Chondrocyte (in vitro differentiated cells): ENCODE measurements around the gene IMP3. TPM values are rescaled to one million over a fixed set of nuclear protein-coding genes. Genes with fewer than 3 reads are reported as not detected.

ENCODE experiments used
- DNase-seq: peaks from one replicate; pipeline ENCODE4 v3.0.0; 2021; ENCODE audit warnings: mixed read lengths, low spot score
- H3K27ac Mint-ChIP-seq: one replicate; pipeline ENCODE4 v1.8.0; 2021; ENCODE audit warnings: mild to moderate bottlenecking, moderate library complexity, mixed read lengths; ENCODE audit not compliant: unreplicated experiment
- H3K27me3 Mint-ChIP-seq: 2 replicates; pipeline ENCODE4 v1.8.0; 2021; ENCODE audit warnings: low read depth, mixed read lengths
- H3K36me3 Mint-ChIP-seq: 2 replicates; pipeline ENCODE4 v1.8.0; 2021; ENCODE audit warnings: low read depth, mixed read lengths
- H3K4me1 Mint-ChIP-seq: 2 replicates; pipeline ENCODE4 v1.8.0; 2021; ENCODE audit warnings: low read depth, mild to moderate bottlenecking, mixed read lengths
- H3K4me3 Mint-ChIP-seq: one replicate; pipeline ENCODE4 v1.8.0; 2021; ENCODE audit warnings: mild to moderate bottlenecking, moderate library complexity, mixed read lengths; ENCODE audit not compliant: unreplicated experiment
- H3K9me3 Mint-ChIP-seq: 2 replicates; pipeline ENCODE4 v1.8.0; 2021; ENCODE audit warnings: low read depth, mixed read lengths
- total RNA-seq: library from RNA; stranded (reverse); gene quantifications from 3 replicates; pipeline ENCODE4 v1.2.1, GENCODE V29; 2021
- TF ChIP-seq, protein P1 (sequence below): fragments of 200-600 bp; sonication (generic); IDR thresholded peaks from 2 replicates; pipeline ENCODE4 v1.5.0; 2021; ENCODE audit warnings: antibody characterized with exemption, mild to moderate bottlenecking, moderate library complexity

The IMP3 gene
- total RNA-seq, 1 donor from 2014 or later = 29.0 TPM

DNA sequence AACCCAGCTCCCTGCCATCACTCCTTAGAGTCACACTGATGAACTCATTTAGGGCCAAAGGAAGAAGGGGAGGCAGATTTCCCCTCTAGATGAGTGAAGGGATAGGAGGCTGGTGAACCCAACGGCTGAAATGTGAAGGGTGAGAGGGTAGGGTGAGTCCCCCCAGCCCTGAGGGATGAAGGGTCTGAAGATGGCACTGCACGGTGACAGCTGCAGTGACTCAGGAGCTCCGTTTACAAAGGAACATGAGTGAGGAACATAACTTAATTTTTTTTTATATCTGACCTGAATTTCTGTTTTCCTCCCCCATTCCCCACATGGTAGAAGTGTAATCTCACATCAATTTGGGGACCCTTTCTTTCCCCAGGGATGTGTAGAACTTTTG is 21.7 kb upstream of the IMP3 start:
- H3K27me3 Mint-ChIP-seq = no peaks in the 10 kb centered on the region
- peaks cover 7% of the 10 kb centered on the region for H3K36me3 Mint-ChIP-seq
- H3K4me3 Mint-ChIP-seq = no peak overlapping the region
- peaks cover 43% of the 10 kb centered on the region for H3K4me1 Mint-ChIP-seq
- no peak for DNase-seq
- peak overlapping the region; percentile 99 for H3K27ac Mint-ChIP-seq
- no peaks in the 10 kb centered on the region for H3K9me3 Mint-ChIP-seq
- TF ChIP-seq, protein P1, sequence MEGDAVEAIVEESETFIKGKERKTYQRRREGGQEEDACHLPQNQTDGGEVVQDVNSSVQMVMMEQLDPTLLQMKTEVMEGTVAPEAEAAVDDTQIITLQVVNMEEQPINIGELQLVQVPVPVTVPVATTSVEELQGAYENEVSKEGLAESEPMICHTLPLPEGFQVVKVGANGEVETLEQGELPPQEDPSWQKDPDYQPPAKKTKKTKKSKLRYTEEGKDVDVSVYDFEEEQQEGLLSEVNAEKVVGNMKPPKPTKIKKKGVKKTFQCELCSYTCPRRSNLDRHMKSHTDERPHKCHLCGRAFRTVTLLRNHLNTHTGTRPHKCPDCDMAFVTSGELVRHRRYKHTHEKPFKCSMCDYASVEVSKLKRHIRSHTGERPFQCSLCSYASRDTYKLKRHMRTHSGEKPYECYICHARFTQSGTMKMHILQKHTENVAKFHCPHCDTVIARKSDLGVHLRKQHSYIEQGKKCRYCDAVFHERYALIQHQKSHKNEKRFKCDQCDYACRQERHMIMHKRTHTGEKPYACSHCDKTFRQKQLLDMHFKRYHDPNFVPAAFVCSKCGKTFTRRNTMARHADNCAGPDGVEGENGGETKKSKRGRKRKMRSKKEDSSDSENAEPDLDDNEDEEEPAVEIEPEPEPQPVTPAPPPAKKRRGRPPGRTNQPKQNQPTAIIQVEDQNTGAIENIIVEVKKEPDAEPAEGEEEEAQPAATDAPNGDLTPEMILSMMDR = no peak

DNA sequence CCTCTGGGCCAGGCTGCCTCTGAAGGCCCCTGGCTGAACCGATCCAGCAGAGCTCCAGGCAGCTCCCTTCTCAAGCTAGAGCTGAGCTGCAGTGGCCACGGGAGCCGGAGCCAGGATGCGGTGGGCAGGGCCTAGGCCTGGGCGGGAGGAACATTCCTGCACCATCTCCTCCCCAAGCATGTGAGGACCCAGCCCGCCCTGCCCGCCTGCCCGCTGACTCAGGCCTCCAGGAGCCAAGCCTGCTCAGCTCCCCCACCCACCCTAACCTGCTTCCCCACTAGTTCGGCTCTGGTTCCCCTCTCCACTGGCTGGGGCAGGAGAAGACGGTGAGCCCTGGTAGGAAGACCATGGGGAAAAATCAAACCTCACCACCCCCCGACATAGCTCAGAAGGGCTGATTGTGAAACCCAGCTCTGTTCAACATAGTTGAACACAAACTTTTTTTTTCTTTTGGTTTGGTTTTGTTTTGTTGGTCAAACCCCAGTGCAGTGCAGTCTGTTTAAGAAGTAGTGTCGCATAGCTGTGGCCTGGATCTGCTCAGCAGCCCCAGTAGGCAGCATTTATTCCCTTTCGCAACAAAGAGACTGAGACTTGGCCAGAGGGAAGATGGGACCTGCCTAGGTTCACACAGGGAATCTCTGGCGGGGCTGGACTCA is 21.2 kb upstream of the IMP3 start:
- no peaks in the 10 kb centered on the region for H3K9me3 Mint-ChIP-seq
- TF ChIP-seq, protein P1 = no peak
- peak overlapping the region; percentile 48 for H3K4me3 Mint-ChIP-seq
- H3K27ac Mint-ChIP-seq = peak overlapping the region; percentile 99
- no peaks in the 10 kb centered on the region for H3K27me3 Mint-ChIP-seq
- peaks cover 7% of the 10 kb centered on the region for H3K36me3 Mint-ChIP-seq
- H3K4me1 Mint-ChIP-seq = peaks cover 41% of the 10 kb centered on the region
- peak; percentile 99 for DNase-seq

- Mint-ChIP-seq H3K36me3 (peaks cover 7% of the 10 kb centered on the region), H3K4me3 (no peak overlapping the region), H3K27me3 (no peaks in the 10 kb centered on the region), H3K9me3 (no peaks in the 10 kb centered on the region), H3K27ac (peak overlapping the region; percentile 99), H3K4me1 (peaks cover 36% of the 10 kb centered on the region)
- TF ChIP-seq, protein P1 = no peak
- DNase-seq = no peak
Observed at GRCh38 chr15:75659928-75660645, 20.1 kb upstream of the IMP3 start.

- Mint-ChIP-seq H3K36me3 (peaks cover 7% of the 10 kb centered on the region), H3K27ac (peak overlapping the region; percentile 74), H3K27me3 (no peaks in the 10 kb centered on the region), H3K4me1 (peaks cover 45% of the 10 kb centered on the region), H3K4me3 (no peak overlapping the region), H3K9me3 (no peaks in the 10 kb centered on the region)
- TF ChIP-seq, protein P1 = no peak
- DNase-seq = no peak
Observed at GRCh38 chr15:75659141-75659771, 19.2 kb upstream of the IMP3 start.

GRCh38 chr15:75656813-75657212 is 16.8 kb upstream of the IMP3 start:
- Mint-ChIP-seq H3K4me3 (no peak overlapping the region), H3K36me3 (peaks cover 7% of the 10 kb centered on the region), H3K27me3 (no peaks in the 10 kb centered on the region), H3K4me1 (peaks cover 60% of the 10 kb centered on the region), H3K27ac (no peak overlapping the region), H3K9me3 (no peaks in the 10 kb centered on the region)
- DNase-seq = no peak
- TF ChIP-seq, protein P1 = no peak
